Measurements from ENCODE around the gene ADAM30. TPM values are rescaled to one million over a fixed set of nuclear protein-coding genes. Genes with fewer than 3 reads are reported as not detected.

Gene ADAM30
- total and polyA plus RNA-seq, 12 donors, result not detected

GRCh38 chr1:119937198-119937597 lies 40.9 kb upstream of the ADAM30 start:
- intact Hi-C loops (cut with DNase I), result loop anchor here in 1 of 10 donors (10.0 kb wide), 1 partner anchor 52 kb away; no protein-coding TSS in a partner anchor
- peaks cover 0 to 15% (median 0%) of the 10 kb centered on the region in 11 donors for H3K9me3 ChIP-seq
- H3K4me1 ChIP-seq, result peaks cover 0 to 23% (median 3%) of the 10 kb centered on the region in 9 donors
- 87 to 88% methylated on average over 5 of the region's 5 CpGs for WGBS, 2 donors
- H3K4me3 ChIP-seq, result no peak overlapping the region
- ATAC-seq, result peak in 1 of 8 donors; percentile 15
- H3K36me3 ChIP-seq, result peaks cover 0 to 100% (median 40%) of the 10 kb centered on the region in 9 donors
- TF ChIP-seq CTCF (IDR thresholded peaks at IDR 0.05), result no peak
- H3K27ac ChIP-seq, result no peak overlapping the region
- H3K27me3 ChIP-seq, result no peaks in the 10 kb centered on the region
- DNase-seq, result no peak

- WGBS, 2 donors, result 95% methylated on average over 2 of the region's 2 CpGs
- peaks cover 0 to 91% (median 40%) of the 10 kb centered on the region in 9 donors for H3K36me3 ChIP-seq
- peaks cover 0 to 23% (median 3%) of the 10 kb centered on the region in 9 donors for H3K4me1 ChIP-seq
- no peak overlapping the region for H3K4me3 ChIP-seq
- intact Hi-C loops (cut with DNase I), result loop anchor here in 1 of 10 donors (10.0 kb wide), 1 partner anchor 51 kb away; no protein-coding TSS in a partner anchor
- ATAC-seq, result peak in 1 of 8 donors; percentile 21
- no peaks in the 10 kb centered on the region for H3K27me3 ChIP-seq
- no peak for DNase-seq
- TF ChIP-seq CTCF (IDR thresholded peaks at IDR 0.05), result no peak
- H3K9me3 ChIP-seq, result peaks cover 0 to 15% (median 0%) of the 10 kb centered on the region in 11 donors
- peak overlapping the region in 1 of 10 donors; percentile 11 for H3K27ac ChIP-seq
These were observed 39.6 kb upstream of the ADAM30 start for GRCh38 chr1:119935915-119936314.

- intact Hi-C loops (cut with DNase I), result loop anchor here in 1 of 10 donors (10.0 kb wide), 1 partner anchor 51 kb away; no protein-coding TSS in a partner anchor
- peak in 6 of 8 donors; percentile 47 to 82 (median 57) for ATAC-seq
These were observed 39.1 kb upstream of the ADAM30 start for GRCh38 chr1:119935373-119935772.

GRCh38 chr1:119933397-119933796 lies 37.1 kb upstream of the ADAM30 start:
- H3K4me3 ChIP-seq, result no peak overlapping the region
- peaks cover 0 to 23% (median 3%) of the 10 kb centered on the region in 9 donors for H3K4me1 ChIP-seq
- no peaks in the 10 kb centered on the region for H3K27me3 ChIP-seq
- intact Hi-C loops (cut with DNase I), result loop anchor here in 1 of 10 donors (10.0 kb wide), 1 partner anchor 49 kb away; no protein-coding TSS in a partner anchor
- ATAC-seq (no peak), DNase-seq (no peak)
- peaks cover 0 to 15% (median 0%) of the 10 kb centered on the region in 11 donors for H3K9me3 ChIP-seq
- H3K36me3 ChIP-seq, result peaks cover 0 to 89% (median 28%) of the 10 kb centered on the region in 9 donors
- no peak overlapping the region for H3K27ac ChIP-seq
- no peak for TF ChIP-seq CTCF (IDR thresholded peaks at IDR 0.05)

More at GRCh38 chr1:119935373-119935772, 39.1 kb upstream of the ADAM30 start:
- H3K36me3 ChIP-seq, result peaks cover 0 to 90% (median 40%) of the 10 kb centered on the region in 9 donors
- peaks cover 0 to 23% (median 3%) of the 10 kb centered on the region in 9 donors for H3K4me1 ChIP-seq
- H3K27me3 ChIP-seq, result no peaks in the 10 kb centered on the region
- DNase-seq, result peak in 1 of 2 donors; percentile 29
- 32 to 49% methylated on average over 1 of the region's 1 CpG for WGBS, 2 donors
- H3K9me3 ChIP-seq, result peaks cover 0 to 15% (median 0%) of the 10 kb centered on the region in 11 donors
- peak overlapping the region in 1 of 10 donors; percentile 11 for H3K27ac ChIP-seq
- TF ChIP-seq CTCF (IDR thresholded peaks at IDR 0.05), result no peak
- no peak overlapping the region for H3K4me3 ChIP-seq

Data from heart right ventricle (tissue), 16 donors.